NCI-H2227 (cell line): ENCODE measurements around the gene ACACA.
A peak's percentile ranks its signal among the peaks of the same experiment; 100 is the strongest.

Experiments used
- DNase-seq: peaks from one replicate; lab custom pipeline; 2025; ENCODE audit not compliant: unreplicated experiment; lab: John Stamatoyannopoulos, UW

ACACA gene

DNA sequence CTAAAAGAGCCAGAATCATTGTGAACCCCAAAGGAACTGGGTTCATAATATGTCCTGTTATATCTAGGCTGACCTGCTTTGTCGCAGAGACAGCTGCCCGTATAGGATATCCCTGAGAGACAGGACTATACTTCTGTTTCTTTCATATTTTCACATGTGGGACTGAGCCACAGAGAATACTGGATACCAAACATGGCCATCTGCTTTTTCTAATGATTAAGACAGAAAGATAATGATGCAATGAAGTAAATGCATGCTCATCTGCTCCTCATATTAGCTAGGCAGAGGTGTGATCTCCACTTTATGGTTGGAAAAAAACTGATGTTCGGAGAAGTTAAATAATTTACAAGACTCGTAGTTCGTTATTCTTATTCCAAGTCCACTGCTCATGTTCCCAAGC is 297.5 kb downstream of the ACACA start:
- no peak for DNase-seq

DNA sequence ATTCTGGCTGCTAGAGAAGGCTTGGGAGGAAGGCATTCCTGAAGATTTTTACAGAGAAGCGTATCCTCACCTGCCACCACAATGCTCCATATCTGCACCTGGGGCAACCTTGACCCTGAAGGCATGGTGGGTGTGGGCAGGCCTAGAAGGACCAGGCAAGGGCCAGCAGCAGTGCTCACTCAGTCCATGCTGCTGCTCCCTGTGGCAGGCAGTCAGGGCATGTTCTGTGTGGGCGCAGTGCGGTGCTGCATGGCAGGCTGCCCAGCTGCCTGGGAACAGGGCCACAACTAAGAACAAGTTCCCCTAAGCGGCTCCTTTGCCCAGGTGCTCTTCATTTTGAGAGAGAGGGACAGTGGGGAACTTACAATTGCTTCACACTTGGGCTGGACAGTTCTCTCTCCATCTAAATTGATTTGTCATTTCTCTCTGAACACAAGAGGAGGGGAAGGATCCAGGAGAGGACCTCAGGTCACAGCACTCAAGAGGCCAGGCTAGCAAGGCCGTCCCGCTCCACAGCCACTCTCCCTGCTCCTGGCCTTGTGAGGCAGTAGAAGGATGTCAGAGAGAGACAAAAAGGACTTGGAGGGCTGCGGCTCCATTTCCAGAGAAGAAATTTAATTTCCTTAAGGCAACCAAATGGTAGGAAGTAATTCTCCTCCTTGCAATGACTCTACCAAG is 299.1 kb downstream of the ACACA start:
- no peak for DNase-seq

DNA sequence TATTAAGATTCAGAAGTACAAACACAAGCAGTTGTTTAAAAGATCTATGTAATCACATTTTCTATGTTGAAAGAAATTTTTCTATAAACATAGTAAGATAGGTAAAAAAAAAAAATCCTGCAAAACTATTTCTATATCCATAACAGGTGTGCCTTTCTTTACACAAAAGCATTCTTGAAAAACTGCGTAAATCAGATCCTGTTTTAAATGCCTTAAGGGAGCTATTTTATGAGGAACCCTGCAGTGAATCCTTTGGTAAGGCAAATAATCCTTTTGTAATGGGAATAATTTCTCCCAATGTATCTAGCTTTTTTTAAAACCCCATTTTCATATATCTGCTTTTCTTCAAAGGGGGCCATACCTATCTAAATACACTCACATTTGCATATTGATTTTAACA is 300.6 kb downstream of the ACACA start:
- DNase-seq = no peak

DNA sequence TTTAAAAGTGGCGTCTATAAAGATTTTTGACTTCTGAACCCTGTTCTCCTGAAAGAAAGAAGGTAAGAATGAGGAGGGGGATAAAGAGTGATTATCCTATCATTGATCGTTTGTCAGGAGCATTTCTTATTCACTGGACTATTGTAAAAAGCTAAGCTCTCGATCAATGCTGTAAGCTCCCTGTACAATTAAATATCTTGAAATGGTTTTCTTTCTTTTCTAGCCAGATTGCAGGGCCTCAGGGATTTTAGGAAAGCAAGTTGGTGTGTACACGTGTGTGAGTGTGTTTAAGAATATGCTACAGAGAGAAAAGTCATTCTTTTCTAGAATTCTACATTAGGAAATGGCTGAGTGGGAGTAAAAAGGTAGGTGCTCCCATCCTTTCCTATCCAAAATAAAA is 303.4 kb downstream of the ACACA start:
- DNase-seq = no peak

DNA sequence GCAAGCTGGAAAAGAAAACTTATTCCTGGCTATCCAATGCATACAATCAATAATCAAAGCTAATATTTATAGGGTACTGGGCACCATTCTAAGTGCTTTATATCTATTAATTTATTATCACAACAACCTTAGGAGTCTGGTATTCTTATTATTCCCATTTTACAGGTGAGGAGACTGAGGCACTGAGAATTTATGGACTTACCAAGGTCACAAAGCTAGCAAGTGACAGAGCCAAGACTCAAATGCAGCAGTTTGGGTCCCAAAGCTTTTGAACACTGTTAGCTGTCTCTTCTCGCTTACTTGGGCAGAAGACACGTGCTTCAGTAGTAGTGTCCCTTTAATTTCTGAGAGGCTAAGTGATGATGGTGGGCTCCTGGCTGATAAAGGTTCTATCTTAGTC is 305.3 kb downstream of the ACACA start:
- no peak for DNase-seq

DNA sequence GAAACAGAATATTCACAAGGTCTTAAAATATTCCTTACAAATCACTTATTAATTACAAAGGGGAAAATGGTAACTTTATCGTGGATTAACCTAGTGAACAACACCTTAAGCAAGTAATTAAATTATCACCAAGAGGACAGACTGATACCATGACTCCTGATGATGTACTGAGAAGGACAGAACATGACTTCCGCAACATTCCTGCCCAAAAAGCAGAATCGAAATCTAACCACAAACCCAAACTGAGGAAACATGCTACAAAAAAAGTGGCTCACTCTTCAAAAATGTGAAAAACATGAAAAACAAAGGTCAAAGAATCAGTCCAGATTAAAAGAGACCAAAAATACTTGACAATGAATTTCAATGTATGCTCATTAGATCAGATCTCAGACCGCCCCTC is 306.4 kb downstream of the ACACA start:
- DNase-seq = no peak

DNA sequence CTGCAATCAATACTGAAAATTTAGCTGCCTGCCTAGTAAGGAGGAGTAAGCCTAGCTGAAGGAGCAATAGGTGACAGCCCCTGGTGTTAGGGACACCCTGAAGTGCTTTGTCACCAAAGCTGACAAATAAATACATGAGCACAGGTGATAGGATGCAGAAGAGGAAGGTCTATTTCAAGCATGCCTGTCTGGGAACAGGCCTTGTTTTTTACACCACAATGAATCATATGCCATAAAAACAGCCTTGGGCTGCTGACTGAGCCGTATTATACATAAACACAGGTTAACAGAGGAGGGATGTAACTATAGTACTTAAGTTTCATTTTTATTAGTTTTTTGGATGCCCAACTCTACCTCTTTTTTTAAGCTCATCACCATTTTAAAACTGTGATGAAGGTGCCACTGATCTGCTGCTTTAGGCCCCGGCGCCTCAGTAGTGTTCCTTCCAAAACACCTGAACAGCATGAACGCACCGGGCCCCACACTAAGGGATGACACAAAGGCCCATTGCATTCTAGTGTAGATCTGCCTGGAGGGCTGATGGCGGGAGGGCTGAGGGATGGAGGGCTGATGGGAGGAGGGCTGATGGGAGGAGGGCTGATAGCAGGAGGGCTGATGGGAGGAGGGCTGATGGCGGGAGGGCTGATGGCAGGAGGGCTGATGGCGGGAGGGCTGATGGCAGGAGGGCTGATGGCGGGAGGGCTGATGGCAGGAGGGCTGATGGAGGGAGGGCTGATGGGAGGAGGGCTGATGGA is 307.5 kb downstream of the ACACA start:
- DNase-seq = no peak

DNA sequence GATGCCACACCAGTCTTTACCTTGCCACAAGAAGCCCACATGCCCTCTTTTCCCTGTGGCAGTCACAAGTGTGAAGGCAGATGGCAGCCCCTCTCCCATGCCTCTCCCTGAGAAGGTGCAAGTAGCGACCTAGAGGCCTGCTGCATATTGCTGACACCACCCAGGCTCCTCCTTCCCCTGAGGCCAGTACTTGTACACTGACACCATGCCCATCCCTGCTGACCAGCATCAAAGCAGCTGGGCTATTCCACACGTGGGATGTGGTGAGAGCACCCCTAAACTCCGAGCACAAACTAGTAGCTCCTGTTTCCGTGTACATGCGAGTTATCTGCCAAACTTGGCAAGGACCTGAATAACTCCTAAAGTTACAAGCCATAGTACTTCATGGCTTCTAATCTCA is 308.5 kb downstream of the ACACA start:
- no peak for DNase-seq

DNA sequence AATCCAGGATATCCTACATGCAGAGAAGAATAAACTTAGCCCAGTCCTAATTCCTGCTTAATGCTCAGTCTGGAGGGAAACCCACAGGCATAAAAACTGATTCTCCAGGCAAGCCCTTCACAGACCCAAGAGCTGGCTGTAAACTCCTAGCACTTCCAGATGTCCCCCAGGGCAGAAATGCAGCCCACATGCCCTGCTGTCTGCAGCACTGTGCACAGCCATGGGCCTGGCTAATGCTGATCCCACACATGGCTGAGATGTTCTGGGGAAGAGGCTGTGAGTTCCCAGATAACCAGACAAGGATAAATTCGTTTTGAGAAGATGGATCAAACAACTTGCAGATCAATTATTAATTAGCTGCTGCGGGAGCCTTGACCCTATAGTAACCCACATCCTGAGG is 309.5 kb downstream of the ACACA start:
- no peak for DNase-seq

DNA sequence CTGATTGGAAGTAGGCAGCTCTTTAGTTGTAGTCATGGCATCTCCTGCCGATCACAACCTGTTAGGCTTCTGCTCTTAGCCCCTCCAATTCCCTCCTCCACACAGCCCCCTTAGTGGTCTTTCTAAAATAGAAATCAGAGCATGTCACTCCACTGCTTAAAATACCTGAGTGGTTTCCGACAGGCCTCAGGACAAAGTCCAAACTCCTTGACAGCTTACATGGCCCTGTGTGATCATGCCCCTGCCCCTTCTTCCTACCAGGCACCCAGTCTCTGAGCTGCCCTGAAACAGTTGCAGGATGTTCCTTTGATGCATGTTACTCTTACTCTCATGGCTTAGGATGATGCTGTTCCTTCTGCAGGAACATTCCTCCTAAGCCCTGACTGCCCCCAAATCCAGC is 310.6 kb downstream of the ACACA start:
- DNase-seq = no peak

DNA sequence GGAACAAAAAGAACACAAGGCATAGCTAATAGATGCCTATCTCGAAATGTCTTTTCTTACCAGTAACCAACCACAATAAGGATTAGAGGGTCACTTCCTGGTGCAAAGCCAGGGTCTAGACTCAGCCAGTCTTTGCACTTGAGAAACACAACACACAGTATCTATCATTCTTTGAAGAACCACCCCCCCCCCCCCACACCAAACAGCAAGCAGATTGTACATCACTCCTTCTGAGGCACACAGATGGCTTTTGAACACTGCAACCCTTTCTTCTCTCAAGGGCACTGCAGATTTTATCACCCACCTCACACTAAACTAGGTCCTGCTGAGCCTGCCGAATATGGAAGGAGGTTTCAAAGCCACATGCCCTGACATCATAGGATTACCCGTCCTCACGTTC is 312.2 kb downstream of the ACACA start:
- DNase-seq = no peak

DNA sequence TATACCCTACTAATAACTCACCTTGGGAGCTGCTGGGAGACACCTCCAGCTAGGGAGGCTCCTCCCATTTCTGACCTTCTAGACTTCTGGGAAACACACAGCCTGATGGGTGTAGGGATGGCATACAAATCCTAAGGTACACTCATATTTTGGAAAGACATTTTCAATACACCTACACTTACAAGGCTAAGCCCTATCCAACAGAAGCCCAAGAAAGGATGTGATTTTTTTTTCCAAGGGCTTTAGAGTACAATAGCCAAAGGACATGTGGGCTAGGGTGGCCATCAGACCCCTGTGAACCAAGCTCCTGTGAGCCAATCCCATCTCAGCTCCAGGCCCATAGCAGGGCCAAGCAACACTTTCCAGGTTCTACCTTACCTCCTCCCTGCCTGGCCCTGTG is 313.9 kb downstream of the ACACA start:
- no peak for DNase-seq

DNA sequence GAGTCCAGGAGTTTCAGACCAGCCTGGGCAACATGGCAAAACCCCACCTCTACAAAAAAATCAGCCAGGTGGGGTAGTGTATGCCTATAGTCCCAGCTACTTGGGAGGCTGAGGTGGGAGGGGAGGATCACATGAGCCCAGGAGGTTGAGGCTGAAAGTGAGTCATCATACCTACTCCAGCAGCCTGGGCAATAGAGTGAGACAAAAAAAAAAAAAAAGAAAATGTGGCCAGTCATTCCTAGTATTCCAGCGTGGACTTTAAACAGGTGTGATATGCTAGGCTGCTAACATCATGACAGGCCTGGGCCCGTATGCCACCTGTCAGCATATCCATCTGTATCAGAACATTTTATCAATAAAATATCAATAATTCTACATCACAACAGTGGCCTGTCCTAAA is 314.6 kb downstream of the ACACA start:
- no peak for DNase-seq

DNA sequence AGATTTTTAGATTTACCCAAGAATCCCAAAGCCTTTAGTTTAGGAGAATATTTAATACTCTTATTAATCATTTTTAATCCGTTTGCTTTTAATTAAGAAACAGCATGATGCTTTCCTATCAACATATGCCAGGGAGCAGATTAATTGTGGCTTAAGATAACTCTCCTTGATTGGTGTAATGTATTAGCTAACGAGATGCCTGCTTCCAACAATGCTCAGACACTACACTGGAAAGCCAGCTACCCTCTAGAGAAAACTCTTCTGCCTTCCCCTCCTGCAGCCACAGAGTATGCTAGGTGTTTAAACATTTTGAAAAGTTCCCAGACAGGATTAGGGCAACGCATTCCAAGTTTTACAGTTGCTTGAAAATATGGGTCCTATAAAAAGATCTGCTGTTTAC is 315.7 kb downstream of the ACACA start:
- DNase-seq = no peak

DNA sequence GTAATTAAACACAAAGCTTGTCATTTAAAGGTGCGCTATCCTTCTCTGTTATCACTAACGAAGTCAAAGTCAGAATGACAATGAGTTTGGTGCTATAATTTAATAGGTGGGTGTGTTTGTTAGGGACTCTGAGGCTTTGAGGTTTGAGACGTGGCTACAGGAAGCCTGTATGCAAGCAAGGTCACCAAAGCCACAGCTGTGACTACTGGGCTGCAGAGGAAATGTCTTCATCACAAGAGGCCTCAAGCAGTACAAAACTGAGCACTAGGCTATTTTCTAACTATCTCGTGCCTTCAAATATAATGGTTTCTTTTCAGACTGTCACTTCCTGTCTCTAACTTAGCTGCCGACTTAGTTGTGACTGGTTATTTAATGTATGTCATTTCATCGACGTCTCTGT is 316.7 kb downstream of the ACACA start:
- DNase-seq = no peak

DNA sequence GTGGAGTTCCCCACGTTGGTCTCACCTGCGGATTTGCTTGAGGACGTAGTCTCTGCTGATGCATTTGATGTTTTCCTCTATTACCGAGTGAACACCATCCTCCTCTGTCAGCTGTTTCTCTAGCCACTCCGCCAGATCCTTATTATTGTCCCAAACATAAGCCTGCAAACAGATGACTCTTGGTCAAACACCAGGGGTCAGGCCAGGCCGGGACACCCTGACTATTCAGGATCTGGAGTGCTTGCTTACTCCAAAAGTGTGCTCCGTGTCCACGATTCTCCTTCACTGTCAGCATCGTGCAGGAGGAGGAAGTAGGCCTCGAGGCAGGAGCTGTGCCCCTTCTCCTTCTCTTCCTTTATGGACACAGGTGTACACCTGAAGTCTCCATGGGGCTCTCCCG is 317.7 kb downstream of the ACACA start:
- DNase-seq = no peak

DNA sequence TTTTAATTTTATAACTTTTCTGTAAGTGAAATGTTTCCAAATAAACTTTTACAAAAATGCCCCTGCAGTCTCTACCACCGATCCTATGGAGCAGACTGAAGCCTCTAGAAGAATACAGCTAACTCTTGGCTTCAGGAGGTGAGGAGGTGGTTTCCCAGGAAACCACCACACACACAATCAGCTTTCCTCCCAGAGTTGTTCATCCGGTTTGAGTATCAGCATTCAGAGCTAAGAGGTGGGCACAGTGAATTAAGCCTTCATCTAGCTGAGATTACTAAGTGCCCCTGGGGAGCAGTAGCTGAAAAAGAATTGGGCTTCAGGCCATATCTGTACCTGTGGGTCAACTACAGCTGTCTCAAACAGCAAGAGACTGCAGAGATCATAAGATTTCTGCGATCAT is 318.2 kb downstream of the ACACA start:
- DNase-seq = peak; percentile 22

DNA sequence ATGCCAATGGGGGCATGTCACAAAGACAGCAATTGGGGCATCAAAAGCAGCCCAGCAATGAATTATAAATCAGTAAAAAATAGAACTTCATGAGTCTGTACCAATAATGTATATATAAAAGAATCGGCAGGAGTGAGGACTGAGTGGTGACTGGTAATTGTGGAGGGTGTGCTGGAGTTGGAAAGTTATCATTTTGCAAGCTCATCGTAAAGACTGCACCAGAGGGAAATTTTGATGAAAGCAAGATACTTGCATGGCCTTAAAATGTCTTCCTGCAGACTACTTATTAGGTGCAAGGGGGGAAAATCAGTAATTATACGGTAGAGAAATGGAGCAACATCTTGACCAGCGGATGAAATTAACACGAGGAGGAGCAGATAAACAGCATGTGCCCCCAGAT is 319.0 kb downstream of the ACACA start:
- no peak for DNase-seq

DNA sequence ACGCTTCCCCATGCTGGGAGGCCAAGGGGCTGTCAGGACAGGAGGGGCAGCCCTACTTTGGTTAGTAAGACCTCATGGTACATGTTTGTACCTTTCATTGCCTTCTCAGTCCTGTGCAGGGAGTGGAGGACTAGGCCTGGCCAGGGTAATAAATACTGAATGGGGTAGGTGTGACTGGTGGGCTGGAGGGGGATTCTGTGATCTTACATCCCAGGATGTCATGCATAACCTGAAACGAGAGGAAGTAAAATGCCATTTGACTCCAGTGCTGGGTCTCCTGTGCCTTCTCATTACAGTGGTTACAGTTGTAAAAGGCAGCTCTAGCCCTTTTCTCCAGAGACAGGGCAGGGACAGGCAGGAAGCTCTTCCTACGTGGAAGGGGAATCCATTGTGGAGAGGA is 319.7 kb downstream of the ACACA start:
- DNase-seq = no peak

DNA sequence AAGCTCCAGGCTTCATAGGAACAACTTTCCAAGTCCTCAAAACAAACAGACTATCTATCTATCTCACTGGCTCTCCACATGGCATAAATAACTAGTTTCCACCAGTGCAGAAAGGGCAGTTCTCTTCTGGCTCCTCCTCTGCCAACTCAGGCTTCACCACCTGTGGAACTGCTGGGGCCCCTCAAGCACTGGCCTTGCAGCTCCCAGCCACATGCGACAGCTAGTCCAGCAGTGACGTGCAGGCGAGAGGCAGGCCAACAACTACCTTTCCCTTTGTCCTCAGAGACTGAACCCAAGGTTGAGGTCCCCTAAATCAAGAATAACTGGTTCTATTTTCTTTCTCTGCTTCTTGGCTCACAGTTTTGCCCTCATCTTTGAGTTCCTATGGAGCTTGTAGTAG is 320.3 kb downstream of the ACACA start:
- DNase-seq = no peak

DNA sequence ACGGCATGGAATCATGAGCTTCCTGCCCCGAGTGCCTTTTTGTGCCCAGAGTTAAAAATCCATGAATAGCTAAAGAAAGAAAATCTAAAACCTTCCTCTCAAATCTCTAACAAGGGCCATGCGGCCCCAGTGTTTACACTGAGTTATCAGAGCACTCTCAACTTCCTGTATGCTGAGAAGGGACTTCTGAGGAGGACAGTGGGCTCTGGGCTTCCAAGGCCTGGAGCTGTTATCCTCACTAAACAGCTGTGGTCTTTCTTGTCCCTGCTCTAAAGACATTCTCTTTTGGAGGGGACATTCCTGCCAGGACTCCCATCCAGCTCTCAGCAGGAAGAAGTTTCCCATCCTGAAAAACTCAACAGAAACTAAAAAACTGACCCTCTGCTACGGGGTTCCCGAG is 322.3 kb downstream of the ACACA start:
- DNase-seq = no peak

DNA sequence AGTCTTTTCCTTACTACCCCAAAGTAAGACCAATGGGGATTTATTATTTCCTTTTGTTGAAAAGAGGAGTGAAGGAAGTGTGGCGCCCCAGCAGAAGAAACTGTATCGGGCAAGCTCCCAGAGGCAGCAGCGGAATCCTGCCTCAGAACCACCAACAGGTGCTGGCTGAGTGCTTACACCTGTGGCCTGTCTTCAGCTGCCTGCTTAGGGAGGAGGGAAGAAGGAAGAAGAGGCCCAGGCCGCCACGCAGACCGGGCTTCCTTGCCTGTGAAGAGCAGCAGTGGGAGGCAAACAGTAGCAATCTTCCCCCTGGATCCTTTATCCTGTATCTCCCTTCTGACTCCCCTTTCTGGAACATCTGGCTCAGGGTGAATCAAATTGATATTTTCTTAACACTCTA is 323.2 kb downstream of the ACACA start:
- DNase-seq = peak; percentile 69

DNA sequence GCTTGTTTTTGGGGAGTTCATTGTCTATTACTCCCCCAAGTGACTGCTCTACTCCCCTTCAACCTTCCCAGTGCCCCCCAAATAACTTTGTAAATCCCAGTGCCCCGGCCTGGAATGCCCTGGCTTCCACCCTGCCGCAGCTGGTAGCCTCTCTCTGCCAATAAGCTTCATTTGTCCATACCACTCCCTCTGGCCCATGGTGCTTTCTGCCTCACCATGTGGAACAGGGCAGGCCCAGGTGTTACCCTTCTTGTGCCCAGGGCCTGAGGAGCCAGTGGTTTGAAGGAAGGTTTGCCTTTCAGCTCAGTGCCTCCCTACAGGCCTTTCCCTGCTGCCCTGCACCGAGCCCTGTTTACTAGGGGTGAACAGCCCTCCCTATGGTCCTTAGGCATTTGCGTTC is 323.7 kb downstream of the ACACA start:
- DNase-seq = no peak
